ENCODE measurements around the gene BYSL. TPM values are rescaled to one million over a fixed set of nuclear protein-coding genes. Genes with fewer than 3 reads are reported as not detected.

Gene BYSL
- total RNA-seq (2022) (51.7 and 55.6 TPM in 2 replicates), Bru-seq, nascent RNA (percentile 86 among the genes with signal in this experiment), BruChase-seq, experiment 1, labeled RNA remaining after a 6-hour chase (percentile 76 among the genes with signal in this experiment), BruChase-seq, experiment 2, labeled RNA remaining after a 2-hour chase (percentile 84 among the genes with signal in this experiment)
- long read RNA-seq, transcript BYSL-201 (7 exons, 2,029 nt), result major isoform, 24 of 36 reads
- long read RNA-seq, partial matches to known transcripts, result 10 of 36 reads
- long read RNA-seq, other reads (novel, unspliced or antisense), result 2 of 36 reads

GRCh38 chr6:41920921-41921711 is at the start of gene BYSL, which contains the start of gene MED20:
Gene BYSL, plus strand, starts transcription at chr6:41921499. Its CDS starts 64 bp downstream, at chr6:41921563.
Gene MED20, minus strand, starts transcription at chr6:41921139. Its CDS starts 121 bp downstream, at chr6:41921018.
- peak; percentile 96 for DNase-seq
- Mint-ChIP-seq H3K4me3 (ENCODE audit: low read depth, unreplicated experiment) (peak within 1 kb of the TSS; percentile 99), H3K9me3 (ENCODE audit: low read depth, unreplicated experiment) (no peaks in the 10 kb centered on the region), H3K4me1 (ENCODE audit: low read depth, unreplicated experiment) (peaks cover 41% of the 10 kb centered on the region), H3K27ac (ENCODE audit: unreplicated experiment) (peak within 1 kb of the TSS; percentile 99), H3K27me3 (ENCODE audit: unreplicated experiment) (no peaks in the 10 kb centered on the region), H3K36me3 (ENCODE audit: insufficient read depth, unreplicated experiment) (peaks cover 60% of the 10 kb centered on the region)
- CTCF ChIA-PET, result interaction anchor here (0.6 to 2.5 kb wide), 18 partner anchors 9 to 651 kb away, joined by 3 to 29 read pairs (median 6); partner anchors contain the start of genes CCND3, TOMM6 and USP49
- TF ChIP-seq CTCF (IDR thresholded peaks at IDR 0.05; ENCODE audit: unreplicated experiment), result peak; percentile 98
- intact Hi-C loops (cut with micrococcal nuclease; ENCODE audit: unreplicated experiment), result loop anchor here (5.0 kb wide), 1 partner anchor 126 kb away; no protein-coding TSS in a partner anchor
- BruUV-seq (replicated peaks), result no TSS peak

GRCh38 chr6:41871691-41872090 is 49.6 kb upstream of the BYSL start:
- Mint-ChIP-seq H3K9me3 (ENCODE audit: low read depth, unreplicated experiment) (no peaks in the 10 kb centered on the region), H3K27me3 (ENCODE audit: unreplicated experiment) (no peaks in the 10 kb centered on the region), H3K4me3 (ENCODE audit: low read depth, unreplicated experiment) (no peak overlapping the region), H3K4me1 (ENCODE audit: low read depth, unreplicated experiment) (no peaks in the 10 kb centered on the region), H3K36me3 (ENCODE audit: insufficient read depth, unreplicated experiment) (no peaks in the 10 kb centered on the region), H3K27ac (ENCODE audit: unreplicated experiment) (no peak overlapping the region)
- BruUV-seq (replicated peaks), result no TSS peak
- no peak for TF ChIP-seq CTCF (IDR thresholded peaks at IDR 0.05; ENCODE audit: unreplicated experiment)
- DNase-seq, result no peak
- intact Hi-C loops (cut with micrococcal nuclease; ENCODE audit: unreplicated experiment), result no loop called here
- CTCF ChIA-PET, result no interaction called here

- H3K27ac Mint-ChIP-seq (ENCODE audit: unreplicated experiment), result no peak overlapping the region
- H3K36me3 Mint-ChIP-seq (ENCODE audit: insufficient read depth, unreplicated experiment), result no peaks in the 10 kb centered on the region
- TF ChIP-seq CTCF (IDR thresholded peaks at IDR 0.05; ENCODE audit: unreplicated experiment), result no peak
- no peak for DNase-seq
- intact Hi-C loops (cut with micrococcal nuclease; ENCODE audit: unreplicated experiment), result no loop called here
- H3K4me1 Mint-ChIP-seq (ENCODE audit: low read depth, unreplicated experiment), result no peaks in the 10 kb centered on the region
- H3K27me3 Mint-ChIP-seq (ENCODE audit: unreplicated experiment), result no peaks in the 10 kb centered on the region
- no peak overlapping the region for H3K4me3 Mint-ChIP-seq (ENCODE audit: low read depth, unreplicated experiment)
- no peaks in the 10 kb centered on the region for H3K9me3 Mint-ChIP-seq (ENCODE audit: low read depth, unreplicated experiment)
- no TSS peak for BruUV-seq (replicated peaks)
- CTCF ChIA-PET, result interaction anchor here (0.7 kb wide), 1 partner anchor 24 kb away, joined by 3 read pairs; no protein-coding TSS in a partner anchor
Measured at GRCh38 chr6:41872147-41872546, 49.2 kb upstream of the BYSL start.

GRCh38 chr6:41874741-41875140 is 46.6 kb upstream of the BYSL start:
- DNase-seq, result no peak
- no TSS peak for BruUV-seq (replicated peaks)
- H3K27ac Mint-ChIP-seq (ENCODE audit: unreplicated experiment), result no peak overlapping the region
- CTCF ChIA-PET, result interaction anchor here (0.6 kb wide), 1 partner anchor 135 kb away, joined by 5 read pairs; no protein-coding TSS in a partner anchor
- intact Hi-C loops (cut with micrococcal nuclease; ENCODE audit: unreplicated experiment), result no loop called here
- no peaks in the 10 kb centered on the region for H3K9me3 Mint-ChIP-seq (ENCODE audit: low read depth, unreplicated experiment)
- no peaks in the 10 kb centered on the region for H3K36me3 Mint-ChIP-seq (ENCODE audit: insufficient read depth, unreplicated experiment)
- no peak overlapping the region for H3K4me3 Mint-ChIP-seq (ENCODE audit: low read depth, unreplicated experiment)
- no peaks in the 10 kb centered on the region for H3K27me3 Mint-ChIP-seq (ENCODE audit: unreplicated experiment)
- no peaks in the 10 kb centered on the region for H3K4me1 Mint-ChIP-seq (ENCODE audit: low read depth, unreplicated experiment)
- TF ChIP-seq CTCF (IDR thresholded peaks at IDR 0.05; ENCODE audit: unreplicated experiment), result no peak
